H1 (cell line): ENCODE data around the gene PFN3. TPM values are rescaled to one million over a fixed set of nuclear protein-coding genes. Genes with fewer than 3 reads are reported as not detected.

ENCODE experiments used
- CEBPB ChIP-seq: IDR thresholded peaks from 2 replicates; pipeline ENCODE4 v1.6.1; 2012; ENCODE audit warnings: low read depth, low read length
- CHD2 ChIP-seq: IDR thresholded peaks from 2 replicates; pipeline ENCODE4 v1.6.1; 2012; ENCODE audit warnings: low read length, improper control_type of control experiment
- CHD7 ChIP-seq: fragments of 300-600 bp; sonication (generic); IDR thresholded peaks from 2 replicates; pipeline ENCODE4 v1.7.1; 2012; ENCODE audit warnings: low read length, moderate library complexity, mild to moderate bottlenecking, inconsistent platforms; ENCODE audit not compliant: insufficient replicate concordance
- CREB1 ChIP-seq: IDR thresholded peaks from 2 replicates; pipeline ENCODE4 v1.6.1; 2012; ENCODE audit warnings: inconsistent platforms
- NRF1 ChIP-seq: IDR thresholded peaks from 2 replicates; pipeline ENCODE4 v1.6.1; 2011; ENCODE audit warnings: mild to moderate bottlenecking, low read depth, low read length, improper control_type of control experiment
- POLR2A ChIP-seq, 2 experiments: IDR thresholded peaks; 1 replicate in 1 of 2; 2 replicates in 1 of 2; pipeline ENCODE4 v1.6.1; 2011; ENCODE audit warnings: low read depth in 2 of 2, low read length in 2 of 2, mild to moderate bottlenecking in 2 of 2; ENCODE audit errors: control extremely low read depth in 1 of 2
- POLR2AphosphoS5 ChIP-seq: IDR thresholded peaks from 2 replicates; pipeline ENCODE4 v1.6.1; 2011; ENCODE audit warnings: low read depth, low read length
- POU5F1 ChIP-seq: IDR thresholded peaks from 2 replicates; pipeline ENCODE4 v1.6.1; 2011; ENCODE audit warnings: low read depth, mild to moderate bottlenecking, low read length, moderate library complexity
- RFX5 ChIP-seq: IDR thresholded peaks from 2 replicates; pipeline ENCODE4 v1.6.1; 2011; ENCODE audit warnings: low read depth, low read length, improper control_type of control experiment, borderline replicate concordance
- SP1 ChIP-seq: IDR thresholded peaks from 2 replicates; pipeline ENCODE4 v1.6.1; 2011; ENCODE audit warnings: low read depth, low read length
- SP2 ChIP-seq: IDR thresholded peaks from 2 replicates; pipeline ENCODE4 v1.6.1; 2012; ENCODE audit warnings: mild to moderate bottlenecking, low read length, inconsistent platforms
- SP4 ChIP-seq: IDR thresholded peaks from 2 replicates; pipeline ENCODE4 v1.6.1; 2012; ENCODE audit warnings: low read length, inconsistent platforms
- TAF1 ChIP-seq: IDR thresholded peaks from 2 replicates; pipeline ENCODE4 v1.6.1; 2011; ENCODE audit warnings: mild to moderate bottlenecking, low read depth, low read length
- polyA plus RNA-seq, 7 experiments: library from polyadenylated mRNA; depleted of rRNA in 3 of 7; stranded (reverse) in 5 of 7; unstranded in 2 of 7; fragments of >200 nt in 5 of 7; fragments of 200-250 nt in 2 of 7; gene quantifications; 1 replicate in 5 of 7; 2 replicates in 1 of 7; 4 replicates in 1 of 7; pipeline versions ENCODE4 v1.2.1 to v1.2.3, GENCODE V29; 2011 to 2013; ENCODE audit warnings: missing spikeins in 2 of 7, mixed read lengths in 2 of 7
- total RNA-seq: library from RNA; stranded (reverse); fragmentation: NEBNext Ultra II Directional; extraction: Animal tissue kit (Norgen Biotek cat#: 25700); gene quantifications from 2 replicates; pipeline ENCODE4 v1.2.1, GENCODE V29; 2021

The PFN3 gene
- total and polyA plus RNA-seq, 2 of the 8 experiments (the other 6 are each of a cell fraction or from before 2014, with no cell fraction given): not detected

- TF ChIP-seq CHD7 (no peak), TAF1 (no peak), POU5F1 (no peak), SP4 (0 out of 2 replicates have a peak, but pooled peaks have one; percentile 30), SP1 (no peak), CREB1 (no peak), POLR2AphosphoS5 (no peak), POLR2A (IDR thresholded peaks at IDR 0.05; ENCODE audit: control extremely low read depth in 1 of 2, low read depth in 2 of 2, low read length in 2 of 2) (no peak), SP2 (no peak), CEBPB (peak; percentile 50; the same call in 1 of the 2 replicates), NRF1 (no peak), CHD2 (no peak), RFX5 (no peak)
Observed at GRCh38 chr5:177448244-177448950, 47.9 kb upstream of the PFN3 start (continued).
